DOHH2 (cell line): ENCODE results near the gene HSF2BP.

Experiments
- CTCF ChIP-seq: fragments of 200-600 bp; sonication (generic); IDR thresholded peaks from one replicate; pipeline ENCODE4 v1.5.1; 2014; ENCODE audit warnings: antibody characterized with exemption, mild to moderate bottlenecking, low read depth, low read length; ENCODE audit not compliant: poor library complexity, severe bottlenecking
- EZH2phosphoT487 ChIP-seq: fragments of 200-600 bp; sonication (generic); IDR thresholded peaks from 2 replicates; pipeline ENCODE4 v1.6.1; 2017; ENCODE audit warnings: borderline replicate concordance, mild to moderate bottlenecking, antibody characterized with exemption, low read length, moderate library complexity, mixed read lengths

DNA sequence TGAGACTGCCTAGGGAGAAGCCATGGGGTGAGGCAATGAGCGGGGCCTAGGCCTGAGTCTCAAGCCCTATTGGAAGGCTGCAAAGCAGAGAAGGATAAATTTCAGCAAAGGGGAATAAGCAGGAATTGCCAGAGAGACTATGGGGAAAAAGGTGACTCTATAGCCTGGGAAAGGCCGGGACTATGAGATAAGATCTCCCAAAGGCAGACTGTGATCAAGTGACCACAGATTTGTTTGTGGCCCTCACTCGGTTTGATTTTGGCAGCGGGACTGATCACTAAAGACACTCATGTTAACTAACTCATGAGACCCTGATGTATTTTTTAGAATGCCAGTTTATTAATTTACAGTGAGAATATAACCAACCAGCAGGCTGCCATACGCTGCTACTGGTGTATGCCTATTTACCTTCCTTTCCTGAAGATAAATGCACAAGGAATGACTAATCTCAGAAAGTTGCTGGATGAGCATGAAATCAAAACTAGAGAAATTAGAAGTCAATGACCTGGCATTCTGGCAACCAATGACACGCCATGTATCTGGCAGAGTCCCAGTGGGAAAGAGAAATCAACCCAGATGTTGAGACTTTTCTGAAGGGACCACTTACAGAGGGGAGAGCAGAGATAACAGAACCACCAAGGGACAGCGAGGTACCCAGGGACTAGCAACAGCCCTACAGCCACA lies 4.3 kb downstream of the HSF2BP start:
- TF ChIP-seq CTCF (no peak), EZH2phosphoT487 (no peak)
